Activated CD4-positive, alpha-beta T cell treated with anti-CD3 and anti-CD28 coated beads, Interleukin-2, amount 10 ng/mL, durations not matched to agents 24 days and 14 days (primary cell): ENCODE measurements around the gene SPDYC. TPM values are rescaled to one million over a fixed set of nuclear protein-coding genes. Genes with fewer than 3 reads are reported as not detected.

Source experiments
- DNase-seq: peaks from one replicate; pipeline ENCODE4 v3.0.0; 2022
- H3K27ac Mint-ChIP-seq: one replicate; pipeline ENCODE4 v1.8.0; 2022; ENCODE audit warnings: mild to moderate bottlenecking, mixed read lengths
- H3K27me3 Mint-ChIP-seq: one replicate; pipeline ENCODE4 v1.8.0; 2022; ENCODE audit warnings: mixed read lengths
- H3K36me3 Mint-ChIP-seq: one replicate; pipeline ENCODE4 v1.8.0; 2022; ENCODE audit warnings: low read depth, mild to moderate bottlenecking, mixed read lengths
- H3K4me1 Mint-ChIP-seq: one replicate; pipeline ENCODE4 v1.8.0; 2021; ENCODE audit warnings: mixed read lengths
- H3K4me3 Mint-ChIP-seq: one replicate; pipeline ENCODE4 v1.8.0; 2022; ENCODE audit warnings: mild to moderate bottlenecking, moderate library complexity, mixed read lengths
- H3K9me3 Mint-ChIP-seq: one replicate; pipeline ENCODE4 v1.8.0; 2021; ENCODE audit warnings: mixed read lengths
- intact Hi-C: fragments of 100-400 bp; cut with micrococcal nuclease; formaldehyde crosslinking; loops from one replicate; pipeline ENCODE4 v1.15.1; 2023
- total RNA-seq: library from RNA; stranded (reverse); gene quantifications from 2 replicates; pipeline ENCODE4 v1.2.3, GENCODE V29; 2022

SPDYC gene
- total RNA-seq, 1 donor from 2014 or later, result not detected

DNA sequence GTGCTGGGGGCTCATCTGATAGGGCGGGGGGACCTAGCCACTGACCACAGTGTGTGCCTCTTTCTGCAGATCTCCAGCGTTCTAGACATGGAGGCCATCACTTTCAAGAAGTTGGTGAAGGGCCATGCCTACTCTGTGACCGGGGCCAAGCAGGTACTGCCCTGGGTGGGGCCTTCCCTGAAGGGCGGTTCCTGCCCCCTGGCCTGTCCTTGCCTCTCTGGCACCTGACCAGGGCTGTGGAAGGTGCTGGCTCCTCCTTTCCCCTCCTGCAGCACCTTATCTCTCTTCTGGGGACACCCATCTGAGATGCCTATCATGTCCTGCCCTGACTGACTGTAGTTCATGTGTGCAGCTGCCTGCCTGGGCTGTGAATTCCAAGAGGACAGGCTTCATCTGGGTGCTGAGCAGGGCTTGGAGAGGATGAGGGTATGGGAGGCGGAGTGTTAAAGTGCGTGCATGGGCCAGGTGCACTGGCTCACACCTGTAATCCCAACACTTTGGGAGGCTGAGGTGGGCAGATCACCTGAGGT lies 17.2 kb downstream of the SPDYC start:
- Mint-ChIP-seq H3K36me3 (peaks cover 35% of the 10 kb centered on the region), H3K27me3 (no peaks in the 10 kb centered on the region), H3K27ac (no peak overlapping the region), H3K4me1 (peaks cover 12% of the 10 kb centered on the region), H3K9me3 (no peaks in the 10 kb centered on the region), H3K4me3 (no peak overlapping the region)
- intact Hi-C loops, result no loop called here
- DNase-seq, result no peak

DNA sequence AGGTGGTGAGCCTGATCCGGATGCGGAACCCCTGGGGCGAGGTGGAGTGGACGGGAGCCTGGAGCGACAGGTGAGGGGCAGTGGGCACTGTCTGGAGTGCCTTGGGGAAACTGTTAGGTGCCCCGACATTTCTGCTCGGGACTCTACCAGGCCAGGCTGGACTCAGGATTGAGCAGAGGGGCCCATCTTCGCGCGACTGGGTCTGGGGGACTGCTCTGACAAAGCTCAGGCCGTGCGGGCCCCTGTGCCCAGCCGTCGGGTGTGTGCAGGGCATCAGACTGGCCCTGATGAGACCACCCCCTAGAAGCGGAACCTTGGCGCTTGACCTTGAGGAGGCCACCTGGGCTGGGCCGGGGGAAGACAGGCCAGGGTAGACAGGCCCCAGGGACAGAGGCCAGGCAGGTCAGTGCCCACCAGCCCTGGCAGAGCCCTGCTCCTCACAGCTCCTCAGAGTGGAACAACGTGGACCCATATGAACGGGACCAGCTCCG lies 18.0 kb downstream of the SPDYC start:
- no peak for DNase-seq
- H3K27me3 Mint-ChIP-seq, result no peaks in the 10 kb centered on the region
- H3K4me1 Mint-ChIP-seq, result peaks cover 8% of the 10 kb centered on the region
- intact Hi-C loops, result no loop called here
- peaks cover 35% of the 10 kb centered on the region for H3K36me3 Mint-ChIP-seq
- no peak overlapping the region for H3K27ac Mint-ChIP-seq
- H3K9me3 Mint-ChIP-seq, result no peaks in the 10 kb centered on the region
- no peak overlapping the region for H3K4me3 Mint-ChIP-seq

DNA sequence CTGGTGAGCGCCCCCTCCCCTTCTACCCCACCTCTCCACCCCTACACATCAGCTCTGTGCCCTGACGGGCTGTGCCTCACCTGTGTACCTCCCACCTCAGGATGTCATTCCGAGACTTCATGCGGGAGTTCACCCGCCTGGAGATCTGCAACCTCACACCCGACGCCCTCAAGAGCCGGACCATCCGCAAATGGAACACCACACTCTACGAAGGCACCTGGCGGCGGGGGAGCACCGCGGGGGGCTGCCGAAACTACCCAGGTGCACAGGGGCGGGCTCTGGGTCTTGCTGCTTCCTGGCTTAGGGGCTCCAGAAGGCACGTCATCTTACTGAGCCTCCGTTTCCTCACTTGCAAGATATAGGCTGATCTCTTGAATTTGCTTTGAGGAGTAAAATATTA lies 18.5 kb downstream of the SPDYC start:
- DNase-seq, result no peak
- Mint-ChIP-seq H3K4me3 (no peak overlapping the region), H3K27me3 (no peaks in the 10 kb centered on the region), H3K9me3 (no peaks in the 10 kb centered on the region), H3K27ac (no peak overlapping the region), H3K4me1 (peaks cover 6% of the 10 kb centered on the region), H3K36me3 (peaks cover 37% of the 10 kb centered on the region)
- intact Hi-C loops, result no loop called here

DNA sequence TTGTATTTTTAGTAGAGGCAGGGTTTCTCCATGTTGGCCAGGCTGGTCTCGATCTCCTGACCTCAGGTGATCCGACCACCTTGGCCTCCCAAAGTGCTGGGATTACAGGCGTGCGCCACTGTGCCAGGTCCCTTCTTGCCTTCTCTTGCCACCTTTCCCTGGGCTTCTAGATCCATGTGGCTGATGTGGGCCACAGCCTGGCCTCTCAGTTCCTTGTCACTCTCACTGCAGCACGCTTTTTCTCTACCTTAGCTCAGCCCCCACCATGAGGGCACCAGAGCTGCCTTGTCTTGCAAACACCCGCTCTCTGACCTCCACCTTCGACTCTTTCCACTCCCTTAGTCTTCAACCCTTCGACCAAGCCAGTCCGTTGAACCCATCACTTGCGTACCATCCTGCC lies 19.2 kb downstream of the SPDYC start:
- no peak overlapping the region for H3K27ac Mint-ChIP-seq
- intact Hi-C loops, result no loop called here
- no peaks in the 10 kb centered on the region for H3K27me3 Mint-ChIP-seq
- no peak overlapping the region for H3K4me3 Mint-ChIP-seq
- no peaks in the 10 kb centered on the region for H3K9me3 Mint-ChIP-seq
- H3K4me1 Mint-ChIP-seq, result peaks cover 2% of the 10 kb centered on the region
- DNase-seq, result no peak
- peaks cover 37% of the 10 kb centered on the region for H3K36me3 Mint-ChIP-seq

DNA sequence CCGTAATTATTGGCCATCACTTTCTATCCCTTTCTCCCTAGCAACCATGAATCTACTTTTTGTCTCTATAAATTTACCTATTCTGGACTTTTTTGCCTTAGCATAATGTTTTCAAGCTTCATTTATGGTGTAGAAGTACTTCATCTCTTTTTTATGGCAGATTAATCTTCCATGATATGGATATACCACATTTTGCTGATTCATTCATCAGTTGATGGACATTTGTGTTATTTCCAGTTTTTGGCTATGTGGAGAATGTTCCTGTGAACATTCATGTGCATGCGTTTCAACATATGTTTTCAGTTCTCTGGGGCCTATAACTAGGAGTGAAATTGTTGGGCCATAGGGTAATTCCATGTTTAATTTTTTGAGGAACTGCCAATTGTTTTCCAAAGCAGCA lies 24.5 kb downstream of the SPDYC start:
- Mint-ChIP-seq H3K27me3 (no peaks in the 10 kb centered on the region), H3K4me3 (no peak overlapping the region), H3K9me3 (no peaks in the 10 kb centered on the region), H3K4me1 (no peaks in the 10 kb centered on the region), H3K27ac (no peak overlapping the region), H3K36me3 (peaks cover 37% of the 10 kb centered on the region)
- intact Hi-C loops, result no loop called here
- DNase-seq, result no peak

DNA sequence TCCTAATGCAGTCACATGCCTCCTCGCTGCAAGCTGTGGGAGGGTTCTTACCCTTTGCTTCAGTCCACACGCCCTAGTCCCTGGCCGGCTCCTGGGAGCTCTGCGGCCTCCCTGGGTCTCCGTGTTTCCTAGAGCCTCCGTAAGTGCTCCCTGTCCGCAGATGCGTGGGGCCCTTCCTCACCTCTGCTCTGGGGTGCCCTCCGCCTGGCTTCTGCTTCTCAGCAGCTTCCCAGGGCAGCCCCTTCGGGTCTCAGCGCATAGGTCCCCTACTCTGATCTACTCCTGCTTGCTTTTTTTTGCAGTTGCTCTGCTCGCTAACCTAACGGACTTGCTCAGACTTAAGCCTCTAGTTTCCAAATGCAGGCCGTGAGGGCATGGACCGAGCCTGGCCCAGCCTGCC lies 34.1 kb downstream of the SPDYC start:
- DNase-seq, result no peak
- intact Hi-C loops, result loop anchor here (1.0 to 5.0 kb wide), 2 partner anchors 111 to 308 kb away; no protein-coding TSS in a partner anchor
- no peaks in the 10 kb centered on the region for H3K9me3 Mint-ChIP-seq
- no peaks in the 10 kb centered on the region for H3K27me3 Mint-ChIP-seq
- no peak overlapping the region for H3K4me3 Mint-ChIP-seq
- peak overlapping the region; percentile 37 for H3K27ac Mint-ChIP-seq
- H3K4me1 Mint-ChIP-seq, result peaks cover 6% of the 10 kb centered on the region
- H3K36me3 Mint-ChIP-seq, result peaks cover 27% of the 10 kb centered on the region

DNA sequence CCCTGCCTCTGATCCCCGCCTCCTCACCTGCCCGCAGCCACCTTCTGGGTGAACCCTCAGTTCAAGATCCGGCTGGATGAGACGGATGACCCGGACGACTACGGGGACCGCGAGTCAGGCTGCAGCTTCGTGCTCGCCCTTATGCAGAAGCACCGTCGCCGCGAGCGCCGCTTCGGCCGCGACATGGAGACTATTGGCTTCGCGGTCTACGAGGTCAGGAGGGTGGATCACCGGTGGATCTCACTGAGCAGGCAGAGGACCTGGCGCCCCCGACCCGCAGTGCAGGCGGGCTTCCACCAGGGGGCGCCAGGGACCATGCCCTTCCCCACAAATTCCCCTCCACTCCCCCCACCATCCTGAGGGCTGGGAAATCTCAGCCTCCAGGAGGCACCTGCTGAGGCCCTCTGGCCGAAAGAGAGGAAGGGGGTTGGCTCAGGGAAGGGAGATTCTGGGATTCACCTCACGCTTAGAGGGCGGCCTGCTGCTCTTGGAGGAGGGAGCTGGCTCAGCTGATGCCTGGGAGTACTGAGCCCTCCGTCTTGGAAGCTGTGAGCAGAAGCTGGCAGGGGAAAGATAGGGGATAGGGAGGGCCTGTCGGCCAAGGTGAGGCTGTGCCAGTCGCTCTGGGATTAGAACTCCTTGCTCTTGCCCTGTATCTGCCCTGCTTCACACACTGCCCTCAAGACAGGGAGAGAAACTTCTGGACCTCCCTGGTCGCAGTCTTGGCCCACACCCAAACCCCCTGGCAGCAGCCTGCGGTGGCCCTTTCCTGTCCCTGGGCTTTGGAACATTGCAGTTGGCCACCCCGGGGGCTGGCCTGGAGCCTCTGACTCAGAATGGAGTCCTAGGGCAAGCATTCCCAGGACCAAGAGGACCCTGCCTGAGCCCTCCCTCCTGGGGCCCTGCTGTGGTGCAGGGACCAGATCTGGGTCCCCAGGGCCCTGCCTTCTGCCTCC lies 34.9 kb downstream of the SPDYC start:
- DNase-seq, result peak; percentile 84
- H3K36me3 Mint-ChIP-seq, result peaks cover 25% of the 10 kb centered on the region
- peaks cover 6% of the 10 kb centered on the region for H3K4me1 Mint-ChIP-seq
- no peaks in the 10 kb centered on the region for H3K27me3 Mint-ChIP-seq
- no peak overlapping the region for H3K4me3 Mint-ChIP-seq
- intact Hi-C loops, result loop anchor here (1.0 to 5.0 kb wide), 2 partner anchors 110 to 307 kb away; no protein-coding TSS in a partner anchor
- no peak overlapping the region for H3K27ac Mint-ChIP-seq
- H3K9me3 Mint-ChIP-seq, result no peaks in the 10 kb centered on the region

DNA sequence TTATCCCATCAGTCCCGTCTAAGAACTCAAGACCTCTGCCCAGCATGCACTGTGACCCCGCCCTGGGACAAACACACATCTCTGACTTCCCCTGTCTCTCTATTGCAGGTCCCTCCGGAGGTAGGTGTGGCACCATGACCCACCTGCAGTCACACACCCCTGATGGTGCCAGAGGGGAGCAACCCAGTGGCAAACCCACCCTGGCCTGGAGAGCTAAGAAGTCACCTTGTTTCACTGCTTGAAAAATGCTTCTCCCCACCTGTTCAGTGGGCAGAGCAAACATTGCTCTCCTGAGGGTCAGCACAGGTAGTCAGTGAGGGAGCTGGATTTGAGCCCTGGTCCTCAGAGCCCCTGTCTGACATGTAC lies 35.6 kb downstream of the SPDYC start:
- Mint-ChIP-seq H3K9me3 (no peaks in the 10 kb centered on the region), H3K27ac (no peak overlapping the region), H3K4me3 (no peak overlapping the region), H3K27me3 (no peaks in the 10 kb centered on the region), H3K4me1 (peaks cover 6% of the 10 kb centered on the region), H3K36me3 (peaks cover 26% of the 10 kb centered on the region)
- intact Hi-C loops, result no loop called here
- DNase-seq, result no peak

DNA sequence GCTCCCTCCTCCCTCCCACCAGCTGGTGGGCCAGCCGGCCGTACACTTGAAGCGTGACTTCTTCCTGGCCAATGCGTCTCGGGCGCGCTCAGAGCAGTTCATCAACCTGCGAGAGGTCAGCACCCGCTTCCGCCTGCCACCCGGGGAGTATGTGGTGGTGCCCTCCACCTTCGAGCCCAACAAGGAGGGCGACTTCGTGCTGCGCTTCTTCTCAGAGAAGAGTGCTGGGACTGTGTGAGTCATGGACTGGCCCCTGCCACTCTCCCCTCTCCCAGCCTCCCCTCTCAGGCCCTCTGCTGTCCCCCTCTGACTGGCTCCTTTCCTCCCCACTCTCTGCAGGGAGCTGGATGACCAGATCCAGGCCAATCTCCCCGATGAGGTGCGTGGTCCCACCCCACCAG lies 36.4 kb downstream of the SPDYC start:
- Mint-ChIP-seq H3K4me3 (no peak overlapping the region), H3K9me3 (no peaks in the 10 kb centered on the region), H3K27ac (no peak overlapping the region), H3K27me3 (no peaks in the 10 kb centered on the region), H3K36me3 (peaks cover 27% of the 10 kb centered on the region), H3K4me1 (peaks cover 6% of the 10 kb centered on the region)
- intact Hi-C loops, result no loop called here
- DNase-seq, result no peak

DNA sequence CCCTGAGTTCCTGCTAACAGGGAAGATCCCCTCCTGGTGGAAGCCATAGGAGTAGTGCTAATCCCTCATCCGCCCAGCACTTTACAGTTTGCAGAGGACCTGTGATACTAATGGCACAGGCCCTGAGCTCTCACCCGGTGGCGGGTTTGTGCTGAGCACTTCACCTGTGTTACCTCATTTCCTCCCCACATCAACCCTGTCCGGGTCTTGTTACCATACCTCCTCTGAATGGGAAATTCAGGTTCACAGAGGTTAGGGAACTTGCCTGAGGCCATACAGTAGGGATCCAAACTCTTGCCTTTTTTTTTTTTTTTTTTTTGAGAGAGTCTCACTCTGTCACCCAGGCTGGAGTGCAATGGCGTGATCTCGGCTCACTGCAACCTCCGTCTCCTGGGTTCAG lies 36.9 kb downstream of the SPDYC start:
- H3K4me1 Mint-ChIP-seq, result peaks cover 6% of the 10 kb centered on the region
- no peaks in the 10 kb centered on the region for H3K9me3 Mint-ChIP-seq
- no peak for DNase-seq
- intact Hi-C loops, result no loop called here
- H3K27ac Mint-ChIP-seq, result no peak overlapping the region
- no peak overlapping the region for H3K4me3 Mint-ChIP-seq
- H3K27me3 Mint-ChIP-seq, result no peaks in the 10 kb centered on the region
- H3K36me3 Mint-ChIP-seq, result peaks cover 29% of the 10 kb centered on the region

DNA sequence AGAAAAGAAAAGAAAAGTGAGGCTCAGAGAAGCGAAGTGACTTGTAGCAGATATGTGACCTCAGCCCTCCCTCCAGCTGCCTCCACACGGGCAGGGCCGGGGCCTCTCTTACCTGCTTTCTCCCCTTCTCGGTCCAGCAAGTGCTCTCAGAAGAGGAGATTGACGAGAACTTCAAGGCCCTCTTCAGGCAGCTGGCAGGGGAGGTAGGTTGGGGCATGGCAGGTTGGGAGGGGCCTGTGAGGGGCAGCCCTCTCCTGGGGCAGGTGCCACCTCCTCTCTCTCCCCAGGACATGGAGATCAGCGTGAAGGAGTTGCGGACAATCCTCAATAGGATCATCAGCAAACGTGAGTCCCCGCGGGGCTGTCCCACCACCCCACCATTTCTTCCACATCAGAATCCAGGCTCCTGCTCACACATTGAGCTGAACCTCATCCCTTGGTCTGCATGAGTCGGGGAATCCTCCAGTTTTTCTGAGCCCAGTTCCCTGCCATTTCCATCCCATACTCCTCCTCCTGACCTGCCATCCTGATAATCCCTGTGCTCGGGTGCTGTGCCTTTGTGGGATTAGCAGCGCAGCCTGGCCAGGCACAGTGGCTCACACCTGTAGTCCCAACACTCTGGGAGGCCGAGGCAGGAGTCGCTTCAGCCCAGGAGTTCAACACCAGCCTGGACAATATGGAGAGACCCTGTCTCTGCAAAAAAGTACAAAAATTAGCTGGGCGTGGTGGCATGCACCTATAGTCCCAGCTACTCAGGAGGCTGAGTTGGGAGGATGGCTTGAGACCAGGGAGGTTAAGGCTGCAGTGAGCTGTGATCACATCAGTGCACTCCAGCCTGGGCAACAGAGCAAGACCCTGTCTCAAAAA lies 38.1 kb downstream of the SPDYC start:
- H3K27me3 Mint-ChIP-seq, result no peaks in the 10 kb centered on the region
- H3K4me1 Mint-ChIP-seq, result peaks cover 8% of the 10 kb centered on the region
- intact Hi-C loops, result no loop called here
- no peak for DNase-seq
- H3K9me3 Mint-ChIP-seq, result no peaks in the 10 kb centered on the region
- peaks cover 29% of the 10 kb centered on the region for H3K36me3 Mint-ChIP-seq
- H3K27ac Mint-ChIP-seq, result no peak overlapping the region
- H3K4me3 Mint-ChIP-seq, result no peak overlapping the region

DNA sequence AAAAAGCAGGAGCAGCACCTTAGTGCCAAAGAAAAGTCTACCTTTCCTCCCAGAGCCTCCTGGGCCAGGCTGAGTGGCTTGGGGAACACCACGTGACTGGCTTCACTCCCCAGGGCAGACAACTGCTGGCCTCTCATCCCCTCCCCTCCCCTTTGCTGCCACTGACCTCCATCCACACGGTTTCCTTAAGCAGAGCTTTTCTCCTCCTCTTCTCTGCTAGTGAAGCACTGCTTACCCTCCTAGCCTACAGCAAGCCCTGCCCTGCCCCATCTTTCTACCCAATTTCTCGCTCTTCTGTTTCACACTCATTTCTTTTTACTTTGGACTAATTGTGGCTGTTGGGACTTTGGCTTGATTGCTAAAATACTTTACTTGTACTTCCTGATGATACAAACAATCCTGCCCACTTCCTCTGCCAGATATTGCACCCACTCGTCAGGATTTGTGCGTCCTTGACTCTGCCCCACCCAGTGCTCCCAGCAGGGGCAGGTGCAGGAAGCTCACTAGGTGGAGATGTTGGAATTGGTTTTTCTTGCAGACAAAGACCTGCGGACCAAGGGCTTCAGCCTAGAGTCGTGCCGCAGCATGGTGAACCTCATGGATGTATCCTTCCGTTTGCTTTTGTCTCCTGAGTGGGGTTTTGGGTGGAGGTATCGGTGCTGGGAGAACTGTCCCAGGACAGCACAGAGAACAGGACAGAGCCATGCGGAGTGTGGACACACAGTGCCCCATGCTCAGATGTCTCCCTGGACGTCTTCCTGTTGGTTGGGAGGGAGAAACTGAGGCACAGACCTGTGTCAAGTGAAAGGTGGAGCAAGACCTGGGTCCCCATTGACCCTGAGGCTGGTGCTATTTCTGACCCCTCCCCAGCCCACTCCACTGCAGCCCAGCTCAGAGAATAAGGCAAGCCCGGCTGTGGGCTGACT lies 39.0 kb downstream of the SPDYC start:
- Mint-ChIP-seq H3K27me3 (no peaks in the 10 kb centered on the region), H3K27ac (no peak overlapping the region), H3K9me3 (no peaks in the 10 kb centered on the region), H3K36me3 (peaks cover 27% of the 10 kb centered on the region), H3K4me3 (no peak overlapping the region), H3K4me1 (peaks cover 10% of the 10 kb centered on the region)
- DNase-seq, result no peak
- intact Hi-C loops, result no loop called here
